CD4-positive, alpha-beta T cell (primary cell): ENCODE measurements around the gene RIC3. TPM values are rescaled to one million over a fixed set of nuclear protein-coding genes. Genes with fewer than 3 reads are reported as not detected.

ENCODE experiments used
- ATAC-seq: fragments of 200-7000 bp; cut with Tn5 transposase; one replicate; pipeline ENCODE4 v1.10.0; 2022; ENCODE audit warnings: mild to moderate bottlenecking; ENCODE audit not compliant: poor library complexity
- CTCF ChIA-PET: fragments of 350-600 bp; sonication (Branson Sonifier 250); formaldehyde crosslinking; loops from one replicate; lab custom pipeline; 2021; ENCODE audit warnings: antibody characterized with exemption, inconsistent platforms; lab: Charles Lee
- POLR2A ChIA-PET: fragments of 350-600 bp; sonication (Branson Sonifier 250); formaldehyde crosslinking; loops from one replicate; lab custom pipeline; 2021; ENCODE audit warnings: antibody characterized with exemption, inconsistent platforms; lab: Charles Lee
- DNase-seq, 14 experiments: peaks; one replicate each; pipeline ENCODE4 v3.0.0-alpha.2; 2013 to 2020; ENCODE audit warnings: mixed read lengths in 2 of 14
- H3K27ac ChIP-seq, 2 donors: one replicate each; pipeline versions ENCODE4 v1.5.1 to v1.7.0; 2013; ENCODE audit warnings: low read length in 2 of 2, low read depth in 1 of 2, mild to moderate bottlenecking in 1 of 2
- H3K27me3 ChIP-seq, 2 experiments: 1 replicate in 1 of 2; 2 replicates in 1 of 2; pipeline versions ENCODE4 v1.6.1 to v1.7.0; 2013; ENCODE audit warnings: low read length in 2 of 2, control low read depth in 1 of 2, mild to moderate bottlenecking in 1 of 2, moderate library complexity in 1 of 2; ENCODE audit not compliant: insufficient read depth in 2 of 2, control insufficient read depth in 1 of 2
- H3K36me3 ChIP-seq: one replicate; pipeline ENCODE4 v1.6.1; 2013; ENCODE audit warnings: low read length, control low read depth; ENCODE audit not compliant: insufficient read depth
- H3K4me1 ChIP-seq: one replicate; pipeline ENCODE4 v1.6.1; 2013; ENCODE audit warnings: low read length, control low read depth; ENCODE audit not compliant: insufficient read depth
- H3K4me3 ChIP-seq: one replicate; pipeline ENCODE4 v1.5.1; 2013; ENCODE audit warnings: mild to moderate bottlenecking, low read length, moderate library complexity
- H3K9me3 ChIP-seq, 2 experiments: 1 replicate in 1 of 2; 2 replicates in 1 of 2; pipeline versions ENCODE4 v1.6.1 to v1.7.0; 2013; ENCODE audit warnings: low read length in 2 of 2, mild to moderate bottlenecking in 2 of 2, control low read depth in 1 of 2, moderate library complexity in 1 of 2; ENCODE audit not compliant: control insufficient read depth in 1 of 2, insufficient read depth in 1 of 2
- H3K27ac Mint-ChIP-seq: one replicate; pipeline ENCODE4 v1.8.0; 2020; ENCODE audit warnings: mixed read lengths
- H3K27me3 Mint-ChIP-seq: one replicate; pipeline ENCODE4 v1.8.0; 2021; ENCODE audit warnings: mixed read lengths
- H3K36me3 Mint-ChIP-seq: one replicate; pipeline ENCODE4 v1.8.0; 2021; ENCODE audit warnings: low read depth, mixed read lengths
- H3K4me1 Mint-ChIP-seq: one replicate; pipeline ENCODE4 v1.8.0; 2021; ENCODE audit warnings: low read depth, mixed read lengths
- H3K4me3 Mint-ChIP-seq: one replicate; pipeline ENCODE4 v1.8.0; 2020; ENCODE audit warnings: mild to moderate bottlenecking, mixed read lengths
- H3K9me3 Mint-ChIP-seq: one replicate; pipeline ENCODE4 v1.8.0; 2020; ENCODE audit warnings: mixed read lengths
- CTCF ChIP-seq: fragments of 200-600 bp; IDR thresholded peaks from one replicate; pipeline ENCODE4 v1.8.0; 2022; ENCODE audit warnings: antibody characterized with exemption, mild to moderate bottlenecking
- intact Hi-C, 2 experiments: fragments of 100-400 bp; cut with DNase I in 1 of 2; cut with micrococcal nuclease in 1 of 2; formaldehyde crosslinking; loops; one replicate each; pipeline versions ENCODE4 v1.15.1 to v1.9.0; 2023 to 2025; cut with DNase I, micrococcal nuclease
- total RNA-seq, 174 experiments: library from RNA in 2 of 174; stranded (reverse) in 2 of 174; gene quantifications; one replicate each; pipeline ENCODE4 v1.2.3 and lab custom pipeline; 2021 to 2026

Gene RIC3
- total RNA-seq, 2 experiments from 2014 or later: 55.3 to 57.6 TPM

- Histone ChIP-seq H3K27me3 (no peaks in the 10 kb centered on the region), H3K36me3 (no peaks in the 10 kb centered on the region), H3K4me1 (no peaks in the 10 kb centered on the region), H3K4me3 (no peak overlapping the region), H3K27ac (no peak overlapping the region), H3K9me3 (peaks cover 0 to 4% of the 10 kb centered on the region in 2 experiments)
- DNase-seq (no peak), ATAC-seq (no peak)
- intact Hi-C loops: loop anchor here (1.0 to 2.0 kb wide), 4 partner anchors 64 to 206 kb away; no protein-coding TSS in a partner anchor
- Mint-ChIP-seq H3K27me3 (no peaks in the 10 kb centered on the region), H3K27ac (no peak overlapping the region), H3K4me1 (no peaks in the 10 kb centered on the region), H3K36me3 (no peaks in the 10 kb centered on the region), H3K4me3 (no peak overlapping the region), H3K9me3 (no peaks in the 10 kb centered on the region)
- TF ChIP-seq CTCF: no peak
- ChIA-PET POLR2A (interaction anchor here (1.1 to 1.8 kb wide), 2 partner anchors 92 to 112 kb away, joined by 4 to 7 read pairs; partner anchors contain the start of gene EIF3F), CTCF (interaction anchor here (0.9 to 3.0 kb wide), 8 partner anchors 9 to 206 kb away, joined by 3 to 28 read pairs (median 4); no protein-coding TSS in a partner anchor)
Measured at GRCh38 chr11:8098879-8099278, 69.9 kb downstream of the RIC3 start.

- H3K4me1 ChIP-seq: no peaks in the 10 kb centered on the region
- H3K9me3 Mint-ChIP-seq: no peaks in the 10 kb centered on the region
- no peak overlapping the region for H3K27ac Mint-ChIP-seq
- no peak overlapping the region for H3K4me3 Mint-ChIP-seq
- no peak for TF ChIP-seq CTCF
- no peak overlapping the region for H3K27ac ChIP-seq
- intact Hi-C loops: loop anchor here in 1 of 2 experiments (2.0 kb wide), 2 partner anchors 64 to 206 kb away; no protein-coding TSS in a partner anchor
- no peaks in the 10 kb centered on the region for H3K36me3 ChIP-seq
- no peak overlapping the region for H3K4me3 ChIP-seq
- no peak for DNase-seq
- no peaks in the 10 kb centered on the region for H3K27me3 Mint-ChIP-seq
- no peaks in the 10 kb centered on the region for H3K4me1 Mint-ChIP-seq
- POLR2A ChIA-PET: interaction anchor here (1.8 kb wide), 1 partner anchor 92 kb away, joined by 7 read pairs; no protein-coding TSS in a partner anchor
- CTCF ChIA-PET: interaction anchor here (1.5 to 3.0 kb wide), 3 partner anchors 47 to 92 kb away, joined by 4 to 28 read pairs (median 26); no protein-coding TSS in a partner anchor
- no peaks in the 10 kb centered on the region for H3K36me3 Mint-ChIP-seq
- no peaks in the 10 kb centered on the region for H3K27me3 ChIP-seq
- H3K9me3 ChIP-seq: peaks cover 0 to 4% of the 10 kb centered on the region in 2 experiments
- ATAC-seq: no peak
Measured at GRCh38 chr11:8098361-8098760, 70.5 kb downstream of the RIC3 start.

GRCh38 chr11:8097926-8098325 is 70.9 kb downstream of the RIC3 start:
- Histone ChIP-seq H3K9me3 (peaks cover 0 to 4% of the 10 kb centered on the region in 2 experiments), H3K27me3 (no peaks in the 10 kb centered on the region), H3K4me1 (no peaks in the 10 kb centered on the region), H3K4me3 (no peak overlapping the region), H3K27ac (no peak overlapping the region), H3K36me3 (no peaks in the 10 kb centered on the region)
- no peaks in the 10 kb centered on the region for H3K36me3 Mint-ChIP-seq
- DNase-seq (no peak), ATAC-seq (no peak)
- no peak for TF ChIP-seq CTCF
- H3K4me3 Mint-ChIP-seq: no peak overlapping the region
- H3K27me3 Mint-ChIP-seq: no peaks in the 10 kb centered on the region
- no peak overlapping the region for H3K27ac Mint-ChIP-seq
- intact Hi-C loops: loop anchor here in 1 of 2 experiments (2.0 kb wide), 2 partner anchors 63 to 205 kb away; no protein-coding TSS in a partner anchor
- H3K4me1 Mint-ChIP-seq: no peaks in the 10 kb centered on the region
- ChIA-PET POLR2A (interaction anchor here (1.8 kb wide), 1 partner anchor 91 kb away, joined by 7 read pairs; no protein-coding TSS in a partner anchor), CTCF (interaction anchor here (2.7 to 3.0 kb wide), 2 partner anchors 64 to 92 kb away, joined by 26 to 28 read pairs; no protein-coding TSS in a partner anchor)
- no peaks in the 10 kb centered on the region for H3K9me3 Mint-ChIP-seq
